NB4 (cell line): ENCODE data around the gene AQP12A.

Experiments
- CTCF ChIP-seq: IDR thresholded peaks from one replicate; pipeline ENCODE4 v1.5.1; 2012; ENCODE audit warnings: low read depth, low read length
- POLR2A ChIP-seq: IDR thresholded peaks from 2 replicates; pipeline ENCODE4 v1.6.1; 2011; ENCODE audit warnings: mild to moderate bottlenecking; ENCODE audit not compliant: insufficient read length; ENCODE audit errors: extremely low read depth

GRCh38 chr2:240687741-240688552, 3.7 kb upstream of the AQP12A start:
- TF ChIP-seq POLR2A (no peak), CTCF (no peak)
